A549 (cell line): ENCODE data around the gene B4GALT3. TPM values are rescaled to one million over a fixed set of nuclear protein-coding genes. Genes with fewer than 3 reads are reported as not detected.

Source experiments
- ATAC-seq, 2 experiments: fragments of 200-7000 bp in 1 of 2; fragments of >200 bp in 1 of 2; cut with Nextera tagmentation in 1 of 2; cut with Tn5 transposase in 1 of 2; 3 replicates each; pipeline versions ENCODE4 v1.8.0 to v1.9.1; 2018 to 2020; ENCODE audit warnings: mild to moderate bottlenecking in 1 of 2, moderate library complexity in 1 of 2
- CTCF ChIA-PET: fragments of 300-600 bp; sonication (Branson Sonifier 250); formaldehyde crosslinking; extraction: SDS; loops from one replicate; lab custom pipeline; 2021; ENCODE audit warnings: antibody characterized with exemption, inconsistent platforms; lab: Yijun Ruan, JAX
- POLR2A ChIA-PET: fragments of 350-600 bp; formaldehyde crosslinking; extraction: SDS; loops from one replicate; lab custom pipeline; 2021; ENCODE audit warnings: antibody characterized with exemption, inconsistent platforms; lab: Yijun Ruan, JAX
- DNase-seq, 2 experiments: peaks; one replicate each; pipeline versions ENCODE4 v3.0.0 to v3.0.0-alpha.2; 2011 to 2016; ENCODE audit warnings: low read depth in 1 of 2, low spot score in 1 of 2
- FAIRE-seq: peaks from 2 replicates; lab custom pipeline; 2011; peaks lifted over from hg19 to GRCh38; lab: Jason Lieb, UNC
- H3K27ac ChIP-seq, 2 experiments: fragments of >200 bp; sonication (Bioruptor Twin); formaldehyde crosslinking; 3 replicates each; pipeline ENCODE4 v1.5.1; 2016 to 2017
- H3K4me1 ChIP-seq: fragments of >200 bp; sonication (Bioruptor Twin); formaldehyde crosslinking; 3 replicates; pipeline ENCODE4 v1.6.1; 2016
- H3K4me2 ChIP-seq: fragments of >200 bp; sonication (Bioruptor Twin); formaldehyde crosslinking; 3 replicates; pipeline ENCODE4 v1.6.1; 2016
- H3K4me3 ChIP-seq: fragments of >200 bp; sonication (Bioruptor Twin); formaldehyde crosslinking; 3 replicates; pipeline ENCODE4 v1.5.1; 2016
- H3K9me3 ChIP-seq: fragments of >200 bp; sonication (Bioruptor Twin); formaldehyde crosslinking; 3 replicates; pipeline ENCODE4 v1.6.1; 2016
- CBX2 ChIP-seq: fragments of 200-600 bp; sonication (generic); IDR thresholded peaks from 2 replicates; pipeline ENCODE4 v1.6.1; 2016; ENCODE audit warnings: low read depth, mild to moderate bottlenecking, borderline replicate concordance
- EHMT2 ChIP-seq: fragments of 200-600 bp; sonication (generic); IDR thresholded peaks from 2 replicates; pipeline ENCODE4 v1.6.1; 2016; ENCODE audit warnings: antibody characterized with exemption, low read depth, mild to moderate bottlenecking, moderate library complexity
- FOSL2 ChIP-seq, 2 experiments: fragments of 450-650 bp in 1 of 2; fragments of >200 bp in 1 of 2; sonication (Bioruptor Twin) in 1 of 2; formaldehyde crosslinking; IDR thresholded peaks; 2 replicates each; pipeline versions ENCODE4 v1.5.0 to v1.6.1; 2016 to 2020; ENCODE audit warnings: mild to moderate bottlenecking in 1 of 2, moderate library complexity in 1 of 2
- FOXS1 ChIP-seq: fragments of 250-450 bp; sonication (Bioruptor Pico); IDR thresholded peaks from 2 replicates; pipeline ENCODE4 v1.5.0; 2020; ENCODE audit warnings: mild to moderate bottlenecking, moderate library complexity
- HOXB13 ChIP-seq: fragments of 250-450 bp; sonication (Bioruptor Pico); IDR thresholded peaks from 2 replicates; pipeline ENCODE4 v1.5.0; 2020; ENCODE audit warnings: low read depth, mild to moderate bottlenecking, moderate library complexity
- JUNB ChIP-seq: fragments of >200 bp; sonication (Bioruptor Twin); formaldehyde crosslinking; IDR thresholded peaks from 2 replicates; pipeline ENCODE4 v1.6.1; 2016
- KDM5A ChIP-seq: fragments of 200-600 bp; sonication (generic); IDR thresholded peaks from 2 replicates; pipeline ENCODE4 v1.6.1; 2016; ENCODE audit warnings: antibody characterized with exemption, mild to moderate bottlenecking
- MAZ ChIP-seq: fragments of 150-350 bp; IDR thresholded peaks from 2 replicates; pipeline ENCODE4 v1.6.1; 2014; ENCODE audit warnings: antibody characterized with exemption, low read depth, low read length, borderline replicate concordance
- NFE2L2 ChIP-seq: fragments of 150-350 bp; conservative IDR thresholded peaks from 2 replicates; pipeline ENCODE4 v1.6.1; 2014; ENCODE audit warnings: low read length
- NPAS2 ChIP-seq: fragments of 250-450 bp; sonication (Bioruptor Pico); IDR thresholded peaks from 2 replicates; pipeline ENCODE4 v1.8.0; 2022; ENCODE audit warnings: mild to moderate bottlenecking, moderate library complexity, borderline replicate concordance
- POLR2A ChIP-seq: IDR thresholded peaks from 2 replicates; pipeline ENCODE4 v1.6.1; 2012; ENCODE audit warnings: mild to moderate bottlenecking, low read length
- RAD21 ChIP-seq, 2 experiments: fragments of >200 bp in 1 of 2; sonication (Bioruptor Twin) in 1 of 2; formaldehyde crosslinking in 1 of 2; IDR thresholded peaks in 1 of 2; conservative IDR thresholded peaks in 1 of 2; 2 replicates in 1 of 2; 3 replicates in 1 of 2; pipeline ENCODE4 v1.6.1; 2012 to 2018; ENCODE audit warnings: inconsistent platforms in 1 of 2
- RFX5 ChIP-seq: fragments of 450-650 bp; IDR thresholded peaks from 2 replicates; pipeline ENCODE4 v1.7.1; 2014; ENCODE audit warnings: antibody characterized with exemption, mild to moderate bottlenecking, moderate library complexity
- SMC3 ChIP-seq: fragments of >200 bp; sonication (Bioruptor Twin); formaldehyde crosslinking; IDR thresholded peaks from 3 replicates; pipeline ENCODE4 v1.6.1; 2018; ENCODE audit warnings: inconsistent platforms
- ZC3H11A ChIP-seq: fragments of 450-650 bp; IDR thresholded peaks from 2 replicates; pipeline ENCODE4 v1.6.1; 2014; ENCODE audit warnings: antibody characterized with exemption, mild to moderate bottlenecking
- ZFP36 ChIP-seq: fragments of 450-650 bp; IDR thresholded peaks from 2 replicates; pipeline ENCODE4 v1.6.1; 2014; ENCODE audit warnings: borderline replicate concordance; ENCODE audit not compliant: partially characterized antibody
- ZSCAN20 ChIP-seq: fragments of 250-450 bp; sonication (Bioruptor Pico); IDR thresholded peaks from 2 replicates; pipeline ENCODE4 v1.8.0; 2022; ENCODE audit warnings: mild to moderate bottlenecking, moderate library complexity
- WGBS: methylation state at CpG from one replicate; pipeline ENCODE4 v1.1.6; 2017; ENCODE audit errors: missing lambda C conversion rate; 5-methylcytosine and 5-hydroxymethylcytosine counted together
- polyA plus RNA-seq, 4 experiments: library from polyadenylated mRNA; depleted of rRNA in 3 of 4; stranded (reverse); fragments of >200 nt; fragmentation: RNase III in 1 of 4; extraction: RNeasy Plus Mini Kit Qiagen cat#74134 plus additional on column Dnase treatment in 1 of 4; gene quantifications; 2 replicates in 3 of 4; 3 replicates in 1 of 4; pipeline ENCODE4 v1.2.3, GENCODE V29; 2011 to 2017
- TF ChIP-seq, protein P1 (sequence below): IDR thresholded peaks from 2 replicates; pipeline ENCODE4 v1.6.1; 2012; ENCODE audit warnings: low read depth, borderline replicate concordance
- TF ChIP-seq, protein P2 (sequence below): fragments of 250-450 bp; sonication (Bioruptor Pico); IDR thresholded peaks from 2 replicates; pipeline ENCODE4 v1.5.0; 2020; ENCODE audit warnings: low read depth, mild to moderate bottlenecking, moderate library complexity
- TF ChIP-seq, protein P3 (sequence below): fragments of >200 bp; sonication (Bioruptor Twin); formaldehyde crosslinking; IDR thresholded peaks from 3 replicates; pipeline ENCODE4 v1.5.1; 2016
- TF ChIP-seq, protein P4 (sequence below): fragments of >200 bp; sonication (Bioruptor Twin); formaldehyde crosslinking; IDR thresholded peaks from 2 replicates; pipeline ENCODE4 v1.6.1; 2016
- TF ChIP-seq, protein P5 (sequence below): fragments of >200 bp; sonication (Bioruptor Twin); formaldehyde crosslinking; IDR thresholded peaks from 3 replicates; pipeline ENCODE4 v1.6.1; 2016
- TF ChIP-seq, protein P6 (sequence below): fragments of 250-450 bp; sonication (Bioruptor Pico); IDR thresholded peaks from 2 replicates; pipeline ENCODE4 v1.5.0; 2021; ENCODE audit warnings: mild to moderate bottlenecking, moderate library complexity, borderline replicate concordance

B4GALT3 gene
- polyA plus RNA-seq, 2 of the 4 experiments (the other 2 are of a cell fraction) = 25.3 to 25.5 TPM

DNA sequence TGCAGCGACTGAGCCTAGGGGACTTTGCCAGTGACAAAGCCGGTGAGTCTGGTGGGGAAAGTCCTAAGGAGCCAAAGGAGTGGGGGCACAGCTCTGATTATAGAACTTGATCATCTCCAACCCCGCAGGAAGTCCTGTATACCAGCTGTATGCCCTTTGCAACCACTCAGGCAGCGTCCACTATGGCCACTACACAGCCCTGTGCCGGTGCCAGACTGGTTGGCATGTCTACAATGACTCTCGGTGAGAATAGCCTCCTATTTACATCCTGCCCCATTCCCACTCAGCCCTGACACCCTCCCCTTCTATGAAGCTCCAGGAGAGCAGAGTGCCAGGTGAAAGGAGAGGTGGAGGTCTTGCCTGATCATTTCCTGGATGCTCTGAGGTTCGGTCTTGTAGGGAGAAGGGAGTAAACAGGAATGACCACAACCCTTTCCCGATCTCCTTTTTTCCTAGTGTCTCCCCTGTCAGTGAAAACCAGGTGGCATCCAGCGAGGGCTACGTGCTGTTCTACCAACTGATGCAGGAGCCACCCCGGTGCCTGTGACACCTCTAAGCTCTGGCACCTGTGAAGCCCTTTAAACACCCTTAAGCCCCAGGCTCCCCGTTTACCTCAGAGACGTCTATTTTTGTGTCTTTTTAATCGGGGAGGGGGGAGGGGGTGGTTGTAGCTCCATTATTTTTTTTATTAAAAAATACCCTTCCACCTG lies 12.3 kb downstream of the B4GALT3 start:
- TF ChIP-seq SMC3 (no peak), HOXB13 (CRISPR knock-in tag) (no peak), NPAS2 (no peak), KDM5A (no peak), POLR2A (no peak), RAD21 (conservative IDR thresholded peaks at IDR 0.05 in 1 of 2, IDR thresholded peaks at IDR 0.05 in 1 of 2) (no peak), CBX2 (no peak), ZC3H11A (no peak), RFX5 (no peak), EHMT2 (no peak), FOSL2 (IDR thresholded peaks at IDR 0.05) (no peak), FOSL2 (CRISPR knock-in tag; IDR thresholded peaks at IDR 0.05) (no peak)
- TF ChIP-seq, protein P1, sequence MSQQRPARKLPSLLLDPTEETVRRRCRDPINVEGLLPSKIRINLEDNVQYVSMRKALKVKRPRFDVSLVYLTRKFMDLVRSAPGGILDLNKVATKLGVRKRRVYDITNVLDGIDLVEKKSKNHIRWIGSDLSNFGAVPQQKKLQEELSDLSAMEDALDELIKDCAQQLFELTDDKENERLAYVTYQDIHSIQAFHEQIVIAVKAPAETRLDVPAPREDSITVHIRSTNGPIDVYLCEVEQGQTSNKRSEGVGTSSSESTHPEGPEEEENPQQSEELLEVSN = no peak
- TF ChIP-seq, protein P2, sequence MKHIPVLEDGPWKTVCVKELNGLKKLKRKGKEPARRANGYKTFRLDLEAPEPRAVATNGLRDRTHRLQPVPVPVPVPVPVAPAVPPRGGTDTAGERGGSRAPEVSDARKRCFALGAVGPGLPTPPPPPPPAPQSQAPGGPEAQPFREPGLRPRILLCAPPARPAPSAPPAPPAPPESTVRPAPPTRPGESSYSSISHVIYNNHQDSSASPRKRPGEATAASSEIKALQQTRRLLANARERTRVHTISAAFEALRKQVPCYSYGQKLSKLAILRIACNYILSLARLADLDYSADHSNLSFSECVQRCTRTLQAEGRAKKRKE (CRISPR knock-in tag) = no peak
- TF ChIP-seq, protein P3, sequence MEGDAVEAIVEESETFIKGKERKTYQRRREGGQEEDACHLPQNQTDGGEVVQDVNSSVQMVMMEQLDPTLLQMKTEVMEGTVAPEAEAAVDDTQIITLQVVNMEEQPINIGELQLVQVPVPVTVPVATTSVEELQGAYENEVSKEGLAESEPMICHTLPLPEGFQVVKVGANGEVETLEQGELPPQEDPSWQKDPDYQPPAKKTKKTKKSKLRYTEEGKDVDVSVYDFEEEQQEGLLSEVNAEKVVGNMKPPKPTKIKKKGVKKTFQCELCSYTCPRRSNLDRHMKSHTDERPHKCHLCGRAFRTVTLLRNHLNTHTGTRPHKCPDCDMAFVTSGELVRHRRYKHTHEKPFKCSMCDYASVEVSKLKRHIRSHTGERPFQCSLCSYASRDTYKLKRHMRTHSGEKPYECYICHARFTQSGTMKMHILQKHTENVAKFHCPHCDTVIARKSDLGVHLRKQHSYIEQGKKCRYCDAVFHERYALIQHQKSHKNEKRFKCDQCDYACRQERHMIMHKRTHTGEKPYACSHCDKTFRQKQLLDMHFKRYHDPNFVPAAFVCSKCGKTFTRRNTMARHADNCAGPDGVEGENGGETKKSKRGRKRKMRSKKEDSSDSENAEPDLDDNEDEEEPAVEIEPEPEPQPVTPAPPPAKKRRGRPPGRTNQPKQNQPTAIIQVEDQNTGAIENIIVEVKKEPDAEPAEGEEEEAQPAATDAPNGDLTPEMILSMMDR = no peak
- TF ChIP-seq, all 56 proteins: peak for 0
- peak overlapping the region; percentile 62 for H3K4me3 ChIP-seq
- H3K27ac ChIP-seq = peak overlapping the region in 1 of 2 experiments; percentile 73; a peak in 4 of 6 replicates
- ChIA-PET CTCF (interaction anchor here (0.6 to 5.5 kb wide), 18 partner anchors 10 to 222 kb away, joined by 3 to 59 read pairs (median 7); partner anchors contain the start of genes DEDD, NECTIN4 and UFC1), POLR2A (interaction anchor here (0.6 to 2.8 kb wide), 8 partner anchors 7 to 119 kb away, joined by 3 to 25 read pairs (median 6); partner anchors contain the start of genes B4GALT3, NDUFS2, UFC1 and USF1)
- ATAC-seq = no peak
- FAIRE-seq = no peak
- H3K4me2 ChIP-seq = peak overlapping the region; percentile 99
- H3K4me1 ChIP-seq = peaks cover 20% of the 10 kb centered on the region
- DNase-seq = no peak
- 61% methylated on average over 14 of the region's 14 CpGs for WGBS
- no peaks in the 10 kb centered on the region for H3K9me3 ChIP-seq

GRCh38 chr1:161163793-161164192 lies 13.5 kb downstream of the B4GALT3 start:
- H3K9me3 ChIP-seq = no peaks in the 10 kb centered on the region
- ATAC-seq (no peak), FAIRE-seq (no peak), DNase-seq (no peak)
- H3K4me3 ChIP-seq = no peak overlapping the region
- 98% methylated on average over 5 of the region's 5 CpGs for WGBS
- POLR2A ChIA-PET = no interaction called here
- peaks cover 23% of the 10 kb centered on the region for H3K4me1 ChIP-seq
- no peak overlapping the region for H3K4me2 ChIP-seq
- CTCF ChIA-PET = interaction anchor here (3.6 to 5.3 kb wide), 2 partner anchors 9 to 219 kb away, joined by 28 to 59 read pairs; partner anchors contain the start of gene UFC1
- H3K27ac ChIP-seq = no peak overlapping the region
- TF ChIP-seq, protein P4, sequence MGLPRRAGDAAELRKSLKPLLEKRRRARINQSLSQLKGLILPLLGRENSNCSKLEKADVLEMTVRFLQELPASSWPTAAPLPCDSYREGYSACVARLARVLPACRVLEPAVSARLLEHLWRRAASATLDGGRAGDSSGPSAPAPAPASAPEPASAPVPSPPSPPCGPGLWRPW = no peak
- TF ChIP-seq FOXS1 (CRISPR knock-in tag) (no peak), ZFP36 (no peak), HOXB13 (CRISPR knock-in tag) (no peak), ZSCAN20 (no peak), MAZ (no peak), JUNB (no peak), NPAS2 (no peak), NFE2L2 (no peak)
- TF ChIP-seq, protein P5, sequence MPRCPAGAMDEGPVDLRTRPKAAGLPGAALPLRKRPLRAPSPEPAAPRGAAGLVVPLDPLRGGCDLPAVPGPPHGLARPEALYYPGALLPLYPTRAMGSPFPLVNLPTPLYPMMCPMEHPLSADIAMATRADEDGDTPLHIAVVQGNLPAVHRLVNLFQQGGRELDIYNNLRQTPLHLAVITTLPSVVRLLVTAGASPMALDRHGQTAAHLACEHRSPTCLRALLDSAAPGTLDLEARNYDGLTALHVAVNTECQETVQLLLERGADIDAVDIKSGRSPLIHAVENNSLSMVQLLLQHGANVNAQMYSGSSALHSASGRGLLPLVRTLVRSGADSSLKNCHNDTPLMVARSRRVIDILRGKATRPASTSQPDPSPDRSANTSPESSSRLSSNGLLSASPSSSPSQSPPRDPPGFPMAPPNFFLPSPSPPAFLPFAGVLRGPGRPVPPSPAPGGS = no peak
- TF ChIP-seq, protein P6, sequence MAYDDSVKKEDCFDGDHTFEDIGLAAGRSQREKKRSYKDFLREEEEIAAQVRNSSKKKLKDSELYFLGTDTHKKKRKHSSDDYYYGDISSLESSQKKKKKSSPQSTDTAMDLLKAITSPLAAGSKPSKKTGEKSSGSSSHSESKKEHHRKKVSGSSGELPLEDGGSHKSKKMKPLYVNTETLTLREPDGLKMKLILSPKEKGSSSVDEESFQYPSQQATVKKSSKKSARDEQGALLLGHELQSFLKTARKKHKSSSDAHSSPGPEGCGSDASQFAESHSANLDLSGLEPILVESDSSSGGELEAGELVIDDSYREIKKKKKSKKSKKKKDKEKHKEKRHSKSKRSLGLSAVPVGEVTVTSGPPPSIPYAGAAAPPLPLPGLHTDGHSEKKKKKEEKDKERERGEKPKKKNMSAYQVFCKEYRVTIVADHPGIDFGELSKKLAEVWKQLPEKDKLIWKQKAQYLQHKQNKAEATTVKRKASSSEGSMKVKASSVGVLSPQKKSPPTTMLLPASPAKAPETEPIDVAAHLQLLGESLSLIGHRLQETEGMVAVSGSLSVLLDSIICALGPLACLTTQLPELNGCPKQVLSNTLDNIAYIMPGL (CRISPR knock-in tag) = no peak
